HG02884 (cell line): ENCODE measurements around the gene NATD1.
"Not testable (repeated sequence)": the region's sequence is repeated elsewhere in the genome, so short reads cannot be mapped to it uniquely, and the experiment has no call there.

Experiments used
- ATAC-seq: cut with Tn5 transposase; IDR thresholded peaks from one replicate; pipeline ENCODE4 v1.9.1; 2021; ENCODE audit warnings: mild to moderate bottlenecking, moderate library complexity; ENCODE audit not compliant: unreplicated experiment

NATD1 gene

GRCh38 chr17:21247552-21248258 lies 5.5 kb downstream of the NATD1 start:
- no peak for ATAC-seq

GRCh38 chr17:21246698-21247097 lies 6.5 kb downstream of the NATD1 start:
- ATAC-seq, result no peak

- ATAC-seq, result no peak
Measured at GRCh38 chr17:21245639-21246084, 7.5 kb downstream of the NATD1 start.

- no peak for ATAC-seq
Measured at GRCh38 chr17:21243516-21244303, 9.5 kb downstream of the NATD1 start.

GRCh38 chr17:21242780-21243515 lies 10.3 kb downstream of the NATD1 start:
- no peak for ATAC-seq

DNA sequence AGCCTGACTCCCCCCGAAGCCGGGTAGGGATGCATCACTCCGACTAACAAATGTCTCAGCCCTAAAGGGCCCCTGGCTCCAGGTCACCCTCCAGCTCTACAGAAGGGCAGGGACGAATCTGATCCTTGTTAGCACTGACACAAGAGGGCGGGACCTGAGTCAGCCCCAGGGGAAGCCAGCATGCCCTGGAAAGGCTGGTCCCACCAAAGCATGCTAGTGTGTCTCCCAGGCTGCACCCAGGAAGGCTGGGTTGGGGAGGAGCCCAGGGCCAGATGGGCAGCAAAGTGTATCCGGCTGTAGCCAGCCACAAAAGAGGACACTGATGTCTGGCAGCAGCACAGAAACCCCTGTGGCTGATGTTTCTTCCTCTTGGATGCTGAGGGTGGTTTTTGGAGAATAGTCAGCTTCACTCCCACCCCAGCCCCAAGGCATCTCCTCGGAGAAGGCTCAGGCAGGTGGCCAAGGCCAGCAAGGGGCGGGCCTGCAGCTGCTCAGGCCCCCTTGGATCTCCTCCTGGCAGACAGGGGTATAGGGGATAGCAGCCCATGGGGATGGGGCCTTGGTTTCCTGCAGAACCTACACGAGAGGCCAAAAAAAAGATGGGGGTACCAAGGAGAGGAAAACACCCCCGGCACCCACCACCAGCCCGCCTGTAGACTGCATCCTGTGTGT lies 11.0 kb downstream of the NATD1 start:
- ATAC-seq, result no peak

DNA sequence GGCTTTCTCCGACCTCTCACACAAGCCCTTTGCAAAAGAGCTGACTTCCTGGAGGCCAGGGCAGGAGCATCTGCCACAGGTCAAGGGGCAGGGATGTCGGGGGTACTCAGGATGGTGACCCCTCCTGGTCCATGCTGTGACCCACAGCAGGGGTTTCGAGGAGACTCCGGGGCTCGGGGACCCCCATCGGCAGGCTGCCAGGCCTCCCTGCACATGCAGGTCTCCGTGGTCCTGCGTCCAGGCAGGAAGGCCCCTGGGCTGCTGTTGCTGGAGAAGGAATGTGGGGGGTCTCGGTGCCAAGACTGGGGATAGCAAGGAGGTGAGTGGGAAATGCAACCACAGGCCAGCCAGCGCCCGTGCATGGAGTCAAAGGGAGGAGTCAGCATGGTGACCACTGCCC lies 11.6 kb downstream of the NATD1 start:
- ATAC-seq, result no peak

DNA sequence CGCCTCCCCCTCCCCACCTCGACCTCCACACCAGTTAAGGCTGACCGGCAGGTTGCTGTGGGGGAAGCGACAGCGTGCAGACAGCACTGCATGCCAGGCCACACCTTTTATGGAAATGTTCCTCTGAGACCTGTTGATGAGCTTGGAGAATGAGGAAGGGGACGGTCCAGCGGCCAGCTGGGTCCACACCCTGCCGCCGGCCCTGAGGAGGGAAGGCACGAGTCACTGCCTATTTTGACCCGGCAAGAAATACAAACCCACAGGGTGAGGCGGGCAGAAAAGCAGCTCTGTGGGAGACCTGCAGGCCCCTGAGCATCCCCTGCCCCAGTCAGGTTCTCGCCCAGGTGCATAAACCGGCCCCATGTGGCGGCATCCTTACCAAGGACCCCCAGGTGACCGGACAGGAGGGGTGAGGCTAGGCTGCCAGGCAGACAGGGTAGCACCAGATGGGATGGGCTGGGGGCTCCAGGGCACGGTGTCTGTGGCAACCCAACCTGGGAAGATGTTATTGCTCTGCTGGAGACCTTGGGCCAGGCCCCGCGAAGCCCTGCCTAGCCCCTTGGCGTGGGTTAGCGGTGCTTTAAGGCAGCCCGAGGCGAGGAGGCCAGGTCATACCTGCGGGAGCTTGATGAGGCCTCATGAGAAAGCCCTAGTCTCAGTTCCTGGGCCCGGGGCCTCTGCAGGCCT lies 12.7 kb downstream of the NATD1 start:
- no peak for ATAC-seq

- no peak for ATAC-seq
Measured at GRCh38 chr17:21239680-21240368, 13.4 kb downstream of the NATD1 start.

- no peak for ATAC-seq
Measured at GRCh38 chr17:21235921-21236320, 17.3 kb downstream of the NATD1 start.

DNA sequence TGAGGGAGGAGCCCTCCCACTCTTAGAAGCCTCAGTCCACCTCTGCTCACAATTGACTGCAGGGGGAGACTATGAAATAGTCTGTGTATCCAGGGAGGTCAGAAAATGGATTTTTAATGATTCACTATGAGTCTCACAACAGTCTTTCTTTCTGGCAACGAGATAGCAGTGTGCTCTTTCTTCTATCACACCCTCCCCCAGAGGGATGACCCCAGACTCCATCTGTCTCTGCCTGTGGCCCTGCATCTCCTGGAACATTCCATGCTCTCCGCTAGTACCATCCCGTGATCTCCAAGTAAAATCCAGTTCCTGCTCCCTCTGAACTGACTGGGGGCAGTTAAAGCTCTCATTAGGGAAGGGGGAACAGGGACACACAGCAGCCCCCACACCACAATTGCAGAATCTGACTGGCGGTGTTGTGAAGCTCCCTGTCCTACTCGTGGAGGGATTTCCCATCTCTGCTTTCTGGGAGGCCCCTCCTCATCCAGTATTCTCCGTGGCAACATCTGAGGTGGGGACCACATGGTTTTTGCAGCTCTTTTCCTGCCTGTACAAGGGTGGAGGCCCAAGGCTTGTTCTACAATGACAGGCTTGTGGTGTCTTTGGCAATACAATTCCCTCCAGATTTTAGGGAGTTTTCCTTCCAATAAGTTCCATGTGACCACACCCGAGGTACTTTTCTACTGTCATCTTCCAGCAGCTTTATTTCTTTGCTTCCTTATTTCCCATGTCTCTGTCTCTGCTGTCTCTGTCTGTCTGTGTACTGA lies 19.4 kb downstream of the NATD1 start:
- ATAC-seq, result no peak

GRCh38 chr17:21232033-21232749 lies 21.0 kb downstream of the NATD1 start:
- ATAC-seq, result no peak

GRCh38 chr17:21231533-21231932 lies 21.7 kb downstream of the NATD1 start:
- no peak for ATAC-seq

DNA sequence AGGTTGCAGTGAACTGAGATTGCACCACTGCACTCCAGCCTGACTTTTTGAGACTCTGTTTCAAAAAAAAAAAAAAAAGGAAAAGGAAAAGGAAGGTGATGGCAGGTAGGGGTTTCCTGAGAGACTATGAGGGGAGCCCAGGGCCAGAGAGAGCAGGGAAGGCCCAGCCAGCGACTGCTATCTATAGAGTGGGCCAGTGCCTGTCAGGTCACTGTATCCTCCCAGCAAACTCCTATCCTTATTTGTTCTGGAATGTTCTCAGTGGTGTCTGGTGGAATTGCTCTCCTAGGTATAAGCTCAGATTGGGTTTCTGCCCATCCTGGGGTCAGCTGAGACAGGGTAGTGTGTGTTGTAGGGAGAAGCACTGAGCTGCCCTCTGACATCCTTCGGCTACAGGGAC lies 24.4 kb downstream of the NATD1 start:
- ATAC-seq, result no peak

DNA sequence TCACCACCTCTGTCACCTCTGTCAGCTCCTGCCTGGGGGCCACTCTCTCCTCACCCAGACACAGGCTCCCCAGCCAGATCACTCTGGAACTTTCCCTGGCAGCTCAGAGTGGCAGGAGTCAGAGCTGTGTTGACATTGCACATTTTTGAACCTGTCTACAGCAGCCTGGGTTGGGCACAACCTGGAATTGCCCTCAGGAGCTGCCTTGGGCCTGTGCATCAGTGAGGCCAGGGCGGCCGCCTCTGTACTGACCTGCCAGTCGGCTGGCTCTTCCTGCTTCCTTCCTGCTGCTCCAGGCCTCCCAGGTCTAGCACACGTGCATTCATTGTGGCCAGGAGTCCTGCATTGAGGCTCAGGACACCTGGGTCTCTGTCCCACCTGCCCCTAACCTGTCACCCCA lies 25.1 kb downstream of the NATD1 start:
- no peak for ATAC-seq

- not testable (repeated sequence) for ATAC-seq
Measured at GRCh38 chr17:21227277-21227676, 25.9 kb downstream of the NATD1 start.

DNA sequence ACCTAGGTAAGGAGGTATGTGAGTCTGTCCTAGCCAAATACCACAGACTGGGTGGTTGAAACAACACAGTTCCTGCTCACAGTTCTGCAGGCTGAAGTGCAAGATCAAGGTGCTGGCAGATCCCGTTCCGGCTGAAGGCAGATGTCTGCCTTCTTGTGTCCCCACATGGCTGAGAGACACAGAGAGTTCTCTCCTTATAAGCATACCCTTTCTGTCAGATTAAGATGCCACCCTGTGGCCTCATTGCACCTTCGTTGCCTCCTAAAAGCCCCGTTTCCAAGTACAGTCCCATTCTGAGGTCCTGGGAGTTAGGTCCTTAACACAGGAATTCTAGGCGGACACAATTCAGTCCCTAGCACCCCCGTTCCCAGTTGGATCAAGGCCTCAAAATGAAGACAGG lies 30.1 kb downstream of the NATD1 start:
- ATAC-seq, result no peak

- ATAC-seq, result no peak
Measured at GRCh38 chr17:21218831-21219380, 34.3 kb downstream of the NATD1 start.
